AG10803 (cell line): Measurements from ENCODE around the gene HOXB2.

Experiments
- DNase-seq: peaks from one replicate; pipeline ENCODE4 v3.0.0; 2010; ENCODE audit warnings: low read depth
- H3K4me3 ChIP-seq: 2 replicates; pipeline ENCODE4 v1.5.1; 2011; ENCODE audit warnings: mild to moderate bottlenecking, low read length, control low read depth
- CTCF ChIP-seq: conservative IDR thresholded peaks from 2 replicates; pipeline ENCODE4 v1.5.1; 2011; ENCODE audit warnings: mild to moderate bottlenecking, low read length, control low read depth, inconsistent platforms

HOXB2 gene

GRCh38 chr17:48551214-48551555 is 6.3 kb upstream of the HOXB2 start:
- peak overlapping the region; percentile 24; the same call in 1 of the 2 replicates for H3K4me3 ChIP-seq
- no peak for TF ChIP-seq CTCF

GRCh38 chr17:48550502-48551213 is 5.7 kb upstream of the HOXB2 start:
- peak overlapping the region; percentile 34 for H3K4me3 ChIP-seq
- DNase-seq: no peak
- TF ChIP-seq CTCF: peak; percentile 30; the same call in 1 of the 2 replicates

More at GRCh38 chr17:48551214-48551555, 6.3 kb upstream of the HOXB2 start:
- no peak for DNase-seq

- peak overlapping the region; percentile 34 for H3K4me3 ChIP-seq
- TF ChIP-seq CTCF: no peak; the same call in 1 of the 2 replicates
- DNase-seq: peak; percentile 81
Observed at GRCh38 chr17:48549914-48550501, 5.1 kb upstream of the HOXB2 start.

GRCh38 chr17:48549281-48549630 is 4.3 kb upstream of the HOXB2 start:
- no peak overlapping the region for H3K4me3 ChIP-seq
- no peak for DNase-seq
- TF ChIP-seq CTCF: no peak

- peak overlapping the region; percentile 24 for H3K4me3 ChIP-seq
- DNase-seq: no peak
- TF ChIP-seq CTCF: no peak
Observed at GRCh38 chr17:48548523-48549280, 3.8 kb upstream of the HOXB2 start.

GRCh38 chr17:48547808-48548522 is 3.1 kb upstream of the HOXB2 start:
- peak overlapping the region; percentile 39 for H3K4me3 ChIP-seq
- peak; percentile 82 for DNase-seq
- no peak for TF ChIP-seq CTCF
